SKM-1 (cell line): ENCODE data around the gene INPP4A.

ENCODE experiments used
- DNase-seq: peaks from one replicate; lab custom pipeline; 2025; ENCODE audit not compliant: unreplicated experiment; lab: John Stamatoyannopoulos, UW

INPP4A gene

DNA sequence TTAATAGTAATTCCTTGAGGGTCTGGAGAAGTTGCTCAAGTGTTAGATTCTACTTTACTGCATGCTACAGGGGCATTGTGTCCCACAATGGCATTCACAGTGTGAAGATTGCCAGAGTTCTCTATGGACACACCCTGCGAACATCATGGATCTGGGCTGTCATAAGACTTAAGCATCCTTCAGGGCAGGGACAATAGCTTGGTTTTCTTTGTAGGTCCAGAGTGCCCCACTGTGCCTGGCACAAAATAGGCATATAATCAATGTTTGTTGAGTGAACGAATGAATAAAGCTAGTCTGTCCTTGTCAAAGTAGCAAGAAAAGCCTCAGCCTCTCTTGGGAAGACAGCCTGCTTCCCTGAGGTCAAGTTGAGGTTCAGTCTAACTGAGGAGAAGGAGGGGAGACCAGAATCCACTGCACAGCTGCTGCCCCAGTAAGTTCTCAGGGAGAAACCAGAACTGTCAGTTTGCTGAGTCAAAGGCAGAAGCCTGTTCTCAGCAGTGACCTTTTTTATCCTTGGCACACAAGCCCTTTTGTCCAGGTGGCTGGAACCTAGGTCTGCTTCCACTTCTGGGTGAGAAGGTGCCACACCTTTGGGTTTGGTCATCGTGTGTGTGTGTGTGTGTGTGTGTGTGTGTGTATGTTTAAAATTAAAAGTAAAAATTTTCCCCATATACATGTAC lies 15.0 kb downstream of the INPP4A start:
- no peak for DNase-seq

- no peak for DNase-seq
Measured at GRCh38 chr2:98460573-98461497, 16.2 kb downstream of the INPP4A start.

GRCh38 chr2:98461498-98462049 lies 16.9 kb downstream of the INPP4A start:
- DNase-seq: no peak

DNA sequence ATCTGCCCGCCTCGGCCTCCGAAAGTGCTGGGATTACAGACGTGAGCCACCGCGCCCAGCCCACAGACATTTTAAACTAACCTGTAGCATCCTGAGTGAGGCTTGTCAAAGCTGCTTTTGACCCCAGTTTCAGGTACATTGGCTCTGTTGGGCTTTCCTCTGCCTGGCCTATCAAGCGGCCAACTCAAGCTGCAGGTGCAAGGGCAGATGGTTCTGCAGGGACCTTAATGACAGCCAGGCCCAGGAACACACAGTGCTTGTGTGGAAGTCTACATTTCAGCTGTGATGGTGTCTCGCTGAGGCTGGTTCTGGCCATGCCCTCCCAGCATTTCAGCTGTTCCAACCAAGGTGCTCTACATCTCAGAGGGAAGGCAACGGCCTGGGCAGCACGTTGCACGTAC lies 18.4 kb downstream of the INPP4A start:
- DNase-seq: no peak

GRCh38 chr2:98463551-98463971 lies 18.9 kb downstream of the INPP4A start:
- no peak for DNase-seq

DNA sequence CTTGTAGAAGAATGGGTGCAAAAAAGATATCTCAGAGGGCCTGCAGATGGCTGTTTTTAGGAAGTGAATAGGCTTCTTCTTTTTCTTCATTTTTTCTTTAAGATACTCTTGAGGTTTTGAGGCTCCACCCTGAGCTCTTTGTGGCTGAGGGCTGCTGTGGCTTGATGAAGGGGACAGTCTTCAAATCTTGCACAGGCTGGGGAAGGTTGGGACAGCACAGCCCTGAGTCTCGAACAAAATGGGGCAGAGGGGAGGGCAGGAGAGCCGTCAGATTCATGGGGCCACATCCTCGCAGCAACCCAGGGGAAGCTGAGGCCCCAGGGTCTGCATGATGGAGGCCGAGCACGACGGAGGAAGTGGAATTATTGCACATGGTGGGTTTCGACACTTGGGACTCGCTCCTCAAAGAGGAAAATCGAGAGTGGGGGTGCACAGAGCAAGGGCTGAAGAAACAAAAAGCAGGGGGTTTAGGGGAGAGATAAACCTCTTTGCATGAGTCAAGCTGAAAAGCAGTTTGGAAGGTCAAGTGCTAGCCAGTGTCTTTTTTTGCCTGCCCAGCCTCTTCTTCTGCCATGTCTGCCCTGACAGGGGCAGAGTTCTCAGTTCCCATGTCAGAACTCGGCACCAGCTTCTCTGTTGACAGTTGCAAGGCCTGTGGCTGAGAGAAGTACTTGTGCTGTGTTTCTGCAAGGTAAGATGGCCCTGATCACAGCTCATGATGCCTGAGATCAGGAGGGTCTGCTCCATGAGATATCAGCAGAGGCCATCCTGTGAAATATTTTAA lies 19.5 kb downstream of the INPP4A start:
- peak; percentile 82 for DNase-seq

- peak; percentile 96 for DNase-seq
Measured at GRCh38 chr2:98464772-98465310, 20.2 kb downstream of the INPP4A start.

DNA sequence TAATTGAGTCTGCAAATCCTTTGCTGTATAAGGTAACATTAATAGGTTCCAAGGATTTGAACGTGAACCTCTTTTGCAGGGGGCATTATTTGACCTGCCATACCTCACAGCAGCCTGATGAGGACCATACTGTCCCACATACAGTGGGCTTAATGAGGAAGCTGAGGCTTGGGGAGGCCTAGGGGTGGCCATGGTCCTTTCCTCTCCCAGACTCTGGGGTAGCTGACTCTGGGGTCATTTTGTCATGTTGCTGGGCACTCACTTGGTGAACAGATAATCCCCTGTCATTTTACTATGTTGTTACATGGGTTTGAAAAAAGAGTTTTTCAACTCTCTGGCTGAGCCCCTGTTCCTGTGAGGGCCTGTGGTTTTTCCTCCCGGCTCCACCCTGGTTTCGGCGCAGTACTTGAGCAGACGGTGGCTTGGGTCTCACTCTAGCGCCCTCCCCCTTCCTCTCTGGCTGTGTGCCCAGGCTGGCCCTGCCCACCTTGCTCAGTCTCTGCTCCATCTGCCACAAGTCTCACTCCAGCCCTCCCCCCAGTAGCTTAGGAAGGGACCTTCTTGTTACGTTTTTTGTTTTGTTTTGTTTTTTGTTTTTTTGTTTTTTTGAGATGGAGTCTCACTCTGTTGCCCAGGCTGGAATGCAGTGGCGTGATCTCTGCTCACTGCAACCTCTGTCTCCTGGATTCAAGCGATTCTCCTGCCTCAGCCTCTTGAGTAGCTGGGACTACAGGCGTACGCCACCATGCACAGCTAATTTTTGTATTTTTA lies 21.0 kb downstream of the INPP4A start:
- DNase-seq: peak; percentile 82

GRCh38 chr2:98467082-98467536 lies 22.5 kb downstream of the INPP4A start:
- no peak for DNase-seq

- no peak for DNase-seq
Measured at GRCh38 chr2:98467652-98468051, 23.0 kb downstream of the INPP4A start.

GRCh38 chr2:98468621-98469236 lies 24.1 kb downstream of the INPP4A start:
- DNase-seq: no peak

DNA sequence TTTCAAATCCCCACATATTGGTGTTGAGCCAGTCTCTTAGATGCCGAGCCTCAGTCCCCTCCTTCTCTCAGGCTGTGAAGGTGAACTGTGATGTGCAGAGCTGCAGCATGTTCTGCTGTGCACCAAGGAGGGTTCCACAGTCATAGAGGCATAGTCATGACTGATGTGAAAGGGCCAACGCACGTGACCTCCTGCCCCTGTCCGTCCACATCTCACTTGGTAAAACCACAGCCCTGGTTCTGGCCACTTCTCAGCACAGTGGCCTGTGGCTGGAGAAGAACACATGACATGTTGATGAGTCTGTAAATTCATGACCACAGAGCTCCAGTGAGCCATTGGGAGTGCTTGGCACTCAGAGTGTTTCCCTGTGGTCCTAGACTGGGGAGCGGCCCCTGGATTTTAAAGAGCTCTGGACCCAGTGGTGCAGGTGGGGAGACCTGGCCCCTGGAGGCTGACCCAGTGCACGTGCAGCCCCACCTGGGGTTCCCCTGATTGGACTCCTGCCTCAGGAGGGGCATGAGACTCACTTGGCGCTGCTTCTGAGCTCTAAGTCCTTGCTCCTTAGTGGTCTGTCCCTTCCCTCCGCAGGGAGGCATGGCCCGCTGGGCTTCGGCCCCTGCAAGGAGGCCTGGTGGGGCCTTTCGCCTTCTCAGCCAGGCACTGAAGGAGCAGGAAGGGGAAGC lies 25.3 kb downstream of the INPP4A start:
- no peak for DNase-seq

DNA sequence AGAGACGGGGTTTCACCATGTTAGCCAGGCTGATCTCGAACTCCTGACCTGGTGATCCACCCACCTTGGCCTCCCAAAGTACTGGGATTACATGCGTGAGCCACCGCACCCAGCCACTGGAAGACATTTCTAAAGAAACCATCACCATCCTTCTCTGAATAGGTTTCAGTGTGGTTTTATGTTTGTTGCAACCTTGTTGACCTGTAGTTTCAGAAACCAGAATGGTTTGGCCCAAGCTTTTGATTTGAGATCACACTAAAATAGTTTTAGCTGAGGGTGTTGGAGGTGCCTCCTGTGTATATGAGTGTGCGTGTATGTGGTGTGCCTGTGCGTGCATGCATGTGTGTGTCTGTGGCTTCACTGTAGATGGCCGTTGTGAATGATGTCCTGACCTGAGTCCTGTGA lies 26.2 kb downstream of the INPP4A start:
- DNase-seq: no peak

DNA sequence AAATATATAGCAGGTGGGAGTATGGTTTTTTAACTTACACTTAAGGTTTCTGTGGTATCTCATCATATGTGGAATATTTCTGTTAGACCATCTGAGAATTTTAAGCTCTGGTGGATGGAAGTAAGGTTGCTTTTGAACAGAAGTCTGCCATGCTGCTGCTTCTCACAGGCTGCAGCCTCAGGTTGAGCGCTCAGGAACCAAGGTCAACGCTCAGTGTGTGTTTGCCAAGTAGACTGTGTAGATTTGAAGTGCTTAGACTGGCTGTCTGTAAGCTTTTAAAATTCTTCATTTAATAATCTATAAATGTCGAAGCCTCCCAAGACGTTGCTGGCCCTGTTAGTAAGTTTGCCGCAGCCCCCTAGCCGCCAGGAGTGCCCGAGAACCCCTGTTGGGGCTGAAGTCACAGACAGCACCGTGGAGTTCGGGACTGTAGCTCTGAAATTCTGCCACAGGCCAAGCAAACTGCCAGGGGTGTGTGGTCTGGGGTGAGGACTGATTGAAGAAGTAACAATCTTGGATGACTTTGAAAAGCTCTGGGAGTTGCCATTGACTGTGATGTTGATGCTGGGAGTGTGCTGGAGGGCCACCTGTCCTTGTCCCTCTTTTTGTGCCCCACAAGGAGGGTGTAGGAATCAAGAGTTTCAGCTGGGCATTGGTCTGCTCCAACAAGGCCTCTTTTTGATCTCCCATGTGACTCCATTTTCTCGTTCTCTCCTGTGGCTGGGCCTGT lies 26.9 kb downstream of the INPP4A start:
- no peak for DNase-seq

GRCh38 chr2:98472132-98472650 lies 27.5 kb downstream of the INPP4A start:
- DNase-seq: no peak

GRCh38 chr2:98472961-98473746 lies 28.5 kb downstream of the INPP4A start:
- no peak for DNase-seq
